Upper lobe of right lung (tissue), 1 donor: ENCODE measurements around the gene CACNB2. TPM values are rescaled to one million over a fixed set of nuclear protein-coding genes. Genes with fewer than 3 reads are reported as not detected.

Experiments
- ATAC-seq: fragments of 200-7000 bp; cut with Tn5 transposase; one replicate; pipeline ENCODE4 v1.9.1; 2020; ENCODE audit warnings: mild to moderate bottlenecking, moderate library complexity
- DNase-seq: peaks from one replicate; pipeline ENCODE4 v3.0.0-alpha.2; 2020
- H3K27ac ChIP-seq: fragments of 200-600 bp; one replicate; pipeline ENCODE4 v1.8.0; 2022
- H3K27me3 ChIP-seq: fragments of 200-600 bp; one replicate; pipeline ENCODE4 v1.8.0; 2022; ENCODE audit warnings: mild to moderate bottlenecking
- H3K36me3 ChIP-seq: fragments of 200-600 bp; one replicate; pipeline ENCODE4 v1.8.0; 2022
- H3K4me1 ChIP-seq: fragments of 200-600 bp; one replicate; pipeline ENCODE4 v1.8.0; 2022
- H3K4me3 ChIP-seq: fragments of 200-600 bp; one replicate; pipeline ENCODE4 v1.8.0; 2022; ENCODE audit warnings: mild to moderate bottlenecking
- H3K9me3 ChIP-seq: fragments of 200-600 bp; one replicate; pipeline ENCODE4 v1.8.0; 2022
- intact Hi-C: fragments of 100-400 bp; cut with DNase I; formaldehyde crosslinking; loops from one replicate; pipeline ENCODE4 v1.11.0; 2022
- total RNA-seq: library from RNA; stranded (reverse); fragmentation: NEBNext Ultra II Directional; extraction: Animal tissue kit (Norgen Biotek cat#: 25700); gene quantifications from one replicate; pipeline ENCODE4 v1.2.1, GENCODE V29; 2021
- TF ChIP-seq, protein P1 (sequence below): fragments of 200-600 bp; IDR thresholded peaks from one replicate; pipeline ENCODE4 v1.8.0; 2022; ENCODE audit warnings: antibody characterized with exemption
- donor health status: DM: no; HTN: yes; CAD: no; lungs with severe emphysema.

Gene CACNB2
- total RNA-seq, 1 donor from 2014 or later: 4.2 TPM

DNA sequence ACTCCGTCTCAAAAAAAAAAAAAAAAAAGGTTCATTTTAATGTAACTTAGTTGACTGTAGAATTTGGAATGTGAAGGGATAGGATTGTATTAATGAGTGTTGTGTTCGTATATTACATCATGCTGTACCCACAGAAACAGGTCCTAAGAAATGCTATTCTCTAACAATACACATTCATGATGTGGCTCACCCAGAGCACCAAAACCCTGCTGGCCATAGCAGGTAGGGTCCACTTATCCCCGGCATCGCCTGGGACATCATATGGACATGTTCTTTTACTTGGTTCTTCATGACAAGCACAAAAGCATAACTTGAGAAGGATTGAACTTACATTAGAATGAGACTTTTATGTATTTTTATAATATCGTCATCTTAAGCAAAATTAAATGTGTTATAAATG, 241.5 kb downstream of the CACNB2 start:
- TF ChIP-seq, protein P1, sequence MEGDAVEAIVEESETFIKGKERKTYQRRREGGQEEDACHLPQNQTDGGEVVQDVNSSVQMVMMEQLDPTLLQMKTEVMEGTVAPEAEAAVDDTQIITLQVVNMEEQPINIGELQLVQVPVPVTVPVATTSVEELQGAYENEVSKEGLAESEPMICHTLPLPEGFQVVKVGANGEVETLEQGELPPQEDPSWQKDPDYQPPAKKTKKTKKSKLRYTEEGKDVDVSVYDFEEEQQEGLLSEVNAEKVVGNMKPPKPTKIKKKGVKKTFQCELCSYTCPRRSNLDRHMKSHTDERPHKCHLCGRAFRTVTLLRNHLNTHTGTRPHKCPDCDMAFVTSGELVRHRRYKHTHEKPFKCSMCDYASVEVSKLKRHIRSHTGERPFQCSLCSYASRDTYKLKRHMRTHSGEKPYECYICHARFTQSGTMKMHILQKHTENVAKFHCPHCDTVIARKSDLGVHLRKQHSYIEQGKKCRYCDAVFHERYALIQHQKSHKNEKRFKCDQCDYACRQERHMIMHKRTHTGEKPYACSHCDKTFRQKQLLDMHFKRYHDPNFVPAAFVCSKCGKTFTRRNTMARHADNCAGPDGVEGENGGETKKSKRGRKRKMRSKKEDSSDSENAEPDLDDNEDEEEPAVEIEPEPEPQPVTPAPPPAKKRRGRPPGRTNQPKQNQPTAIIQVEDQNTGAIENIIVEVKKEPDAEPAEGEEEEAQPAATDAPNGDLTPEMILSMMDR: no peak
- Histone ChIP-seq H3K4me3 (no peak overlapping the region), H3K27me3 (no peaks in the 10 kb centered on the region), H3K4me1 (no peaks in the 10 kb centered on the region), H3K27ac (no peak overlapping the region), H3K9me3 (no peaks in the 10 kb centered on the region), H3K36me3 (no peaks in the 10 kb centered on the region)
- intact Hi-C loops: no loop called here
- ATAC-seq (no peak), DNase-seq (no peak)

- no peaks in the 10 kb centered on the region for H3K36me3 ChIP-seq
- no peak for ATAC-seq
- DNase-seq: no peak
These were observed 257.7 kb downstream of the CACNB2 start for GRCh38 chr10:18397906-18398305.

GRCh38 chr10:18399158-18399557, 258.9 kb downstream of the CACNB2 start:
- no peaks in the 10 kb centered on the region for H3K36me3 ChIP-seq
- H3K27me3 ChIP-seq: no peaks in the 10 kb centered on the region
- H3K4me3 ChIP-seq: no peak overlapping the region
- H3K4me1 ChIP-seq: no peaks in the 10 kb centered on the region
- H3K9me3 ChIP-seq: no peaks in the 10 kb centered on the region
- intact Hi-C loops: no loop called here
- ATAC-seq (no peak), DNase-seq (no peak)
- TF ChIP-seq, protein P1: no peak
- H3K27ac ChIP-seq: no peak overlapping the region

More at GRCh38 chr10:18397906-18398305, 257.7 kb downstream of the CACNB2 start:
- H3K4me1 ChIP-seq: no peaks in the 10 kb centered on the region
- TF ChIP-seq, protein P1: no peak
- H3K9me3 ChIP-seq: no peaks in the 10 kb centered on the region
- intact Hi-C loops: no loop called here
- H3K27ac ChIP-seq: no peak overlapping the region
- H3K27me3 ChIP-seq: no peaks in the 10 kb centered on the region
- no peak overlapping the region for H3K4me3 ChIP-seq

GRCh38 chr10:18400201-18400905, 260.1 kb downstream of the CACNB2 start:
- intact Hi-C loops: no loop called here
- TF ChIP-seq, protein P1: no peak
- Histone ChIP-seq H3K27ac (no peak overlapping the region), H3K4me3 (no peak overlapping the region), H3K36me3 (no peaks in the 10 kb centered on the region), H3K9me3 (no peaks in the 10 kb centered on the region), H3K27me3 (no peaks in the 10 kb centered on the region), H3K4me1 (no peaks in the 10 kb centered on the region)
- ATAC-seq (peak; percentile 42), DNase-seq (no peak)

DNA sequence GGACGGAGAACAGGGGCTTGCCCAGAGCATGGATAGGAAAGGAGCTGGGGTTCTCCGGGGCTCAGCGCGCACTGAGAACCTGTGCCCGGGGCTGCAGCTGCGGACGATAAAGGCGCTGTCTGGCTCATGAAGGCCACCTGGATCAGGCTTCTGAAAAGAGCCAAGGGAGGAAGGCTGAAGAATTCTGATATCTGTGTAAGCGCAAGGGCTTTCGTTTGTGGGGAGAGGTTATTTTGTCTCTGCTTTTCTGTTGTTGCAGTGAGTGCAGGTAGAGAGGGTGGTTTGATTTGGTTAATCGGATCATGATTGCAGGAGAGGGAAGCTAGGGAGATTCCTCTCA, 260.7 kb downstream of the CACNB2 start:
- intact Hi-C loops: no loop called here
- no peak for DNase-seq
- no peaks in the 10 kb centered on the region for H3K4me1 ChIP-seq
- TF ChIP-seq, protein P1: no peak
- H3K27ac ChIP-seq: no peak overlapping the region
- H3K36me3 ChIP-seq: no peaks in the 10 kb centered on the region
- no peak for ATAC-seq
- H3K9me3 ChIP-seq: no peaks in the 10 kb centered on the region
- no peaks in the 10 kb centered on the region for H3K27me3 ChIP-seq
- no peak overlapping the region for H3K4me3 ChIP-seq
